HepG2 (cell line): ENCODE data around the gene CCN2. TPM values are rescaled to one million over a fixed set of nuclear protein-coding genes. Genes with fewer than 3 reads are reported as not detected.

Source experiments
- CHD4 ChIP-seq: fragments of 200-600 bp; sonication (generic); IDR thresholded peaks from 2 replicates; pipeline ENCODE4 v1.7.0; 2017; ENCODE audit warnings: mild to moderate bottlenecking, low read length, borderline replicate concordance
- FUBP1 ChIP-seq: sonication (generic); formaldehyde crosslinking; IDR thresholded peaks from 2 replicates; pipeline ENCODE4 v1.5.1; 2020; ENCODE audit warnings: missing genetic modification reagents, mild to moderate bottlenecking, borderline replicate concordance
- GABPB1 ChIP-seq: IDR thresholded peaks from 2 replicates; pipeline ENCODE4 v1.6.1; 2016; ENCODE audit warnings: mild to moderate bottlenecking, missing genetic modification reagents, moderate library complexity, missing compliant biosample characterization
- GATAD1 ChIP-seq: IDR thresholded peaks from 2 replicates; pipeline ENCODE4 v1.6.1; 2016; ENCODE audit warnings: missing genetic modification reagents, missing compliant biosample characterization
- HOXA5 ChIP-seq: sonication (generic); formaldehyde crosslinking; IDR thresholded peaks from 2 replicates; pipeline ENCODE4 v1.4.0; 2020; ENCODE audit warnings: missing genetic modification reagents
- IRF9 ChIP-seq: sonication (generic); formaldehyde crosslinking; IDR thresholded peaks from 2 replicates; pipeline ENCODE4 v1.8.0; 2022; ENCODE audit warnings: missing genetic modification reagents, mild to moderate bottlenecking, borderline replicate concordance
- MIER3 ChIP-seq: IDR thresholded peaks from 2 replicates; pipeline ENCODE4 v1.6.1; 2016; ENCODE audit warnings: missing compliant biosample characterization, borderline replicate concordance
- NFKBIZ ChIP-seq: IDR thresholded peaks from 2 replicates; pipeline ENCODE4 v1.6.1; 2018; ENCODE audit warnings: missing genetic modification reagents, missing compliant biosample characterization
- NFYC ChIP-seq: IDR thresholded peaks from 2 replicates; pipeline ENCODE4 v1.6.1; 2016; ENCODE audit warnings: missing genetic modification reagents, missing compliant biosample characterization
- NR2F1 ChIP-seq, 2 experiments: fragments of 450-650 bp in 1 of 2; formaldehyde crosslinking in 1 of 2; IDR thresholded peaks; 2 replicates each; pipeline versions ENCODE4 v1.5.0 to v1.6.1; 2016 to 2020; ENCODE audit warnings: mild to moderate bottlenecking in 1 of 2, missing compliant biosample characterization in 1 of 2, missing genetic modification reagents in 1 of 2, moderate library complexity in 1 of 2
- POLR2A ChIP-seq, 2 experiments: IDR thresholded peaks; 2 replicates each; pipeline ENCODE4 v1.6.1; 2011; ENCODE audit warnings: low read depth in 2 of 2, low read length in 2 of 2, mild to moderate bottlenecking in 1 of 2, moderate library complexity in 1 of 2; ENCODE audit not compliant: insufficient read depth in 1 of 2
- SETDB1 ChIP-seq: sonication (generic); formaldehyde crosslinking; IDR thresholded peaks from 2 replicates; pipeline ENCODE4 v1.5.1; 2020; ENCODE audit warnings: missing genetic modification reagents, mild to moderate bottlenecking, borderline replicate concordance
- SKI ChIP-seq: fragments of 450-650 bp; IDR thresholded peaks from one replicate; pipeline ENCODE4 v1.6.1; 2018; ENCODE audit warnings: mild to moderate bottlenecking; ENCODE audit not compliant: partially characterized antibody
- SMAD3 ChIP-seq: sonication (generic); formaldehyde crosslinking; IDR thresholded peaks from 2 replicates; pipeline ENCODE4 v1.4.0; 2020; ENCODE audit warnings: missing genetic modification reagents
- SP4 ChIP-seq: sonication (generic); formaldehyde crosslinking; IDR thresholded peaks from 2 replicates; pipeline ENCODE4 v1.8.1; 2023; ENCODE audit warnings: mild to moderate bottlenecking, missing genetic modification reagents
- SRSF1 ChIP-seq: fragments of 200-400 bp; formaldehyde crosslinking; optimal IDR thresholded peaks from 2 replicates; pipeline ENCODE3; 2017; ENCODE audit warnings: mild to moderate bottlenecking, low read depth, low read length, moderate library complexity
- SRY ChIP-seq: sonication (generic); formaldehyde crosslinking; IDR thresholded peaks from 2 replicates; pipeline ENCODE4 v1.8.0; 2022; ENCODE audit warnings: mild to moderate bottlenecking, missing genetic modification reagents
- ZC3H4 ChIP-seq: sonication (generic); formaldehyde crosslinking; IDR thresholded peaks from 2 replicates; pipeline ENCODE4 v1.4.0; 2020; ENCODE audit warnings: missing genetic modification reagents, borderline replicate concordance
- ZFP90 ChIP-seq: sonication (generic); formaldehyde crosslinking; IDR thresholded peaks from 2 replicates; pipeline ENCODE4 v1.8.0; 2022; ENCODE audit warnings: missing genetic modification reagents, mild to moderate bottlenecking, inconsistent platforms, borderline replicate concordance
- ZNF124 ChIP-seq: sonication (generic); formaldehyde crosslinking; IDR thresholded peaks from 2 replicates; pipeline ENCODE4 v1.4.0; 2020; ENCODE audit warnings: missing genetic modification reagents
- ZNF17 ChIP-seq: sonication (generic); formaldehyde crosslinking; IDR thresholded peaks from 2 replicates; pipeline ENCODE4 v1.5.0; 2020; ENCODE audit warnings: mild to moderate bottlenecking, missing genetic modification reagents
- ZNF230 ChIP-seq: sonication (generic); formaldehyde crosslinking; IDR thresholded peaks from 2 replicates; pipeline ENCODE4 v1.4.0; 2020; ENCODE audit warnings: mild to moderate bottlenecking, missing genetic modification reagents
- ZNF232 ChIP-seq: sonication (generic); formaldehyde crosslinking; IDR thresholded peaks from 2 replicates; pipeline ENCODE4 v1.4.0; 2020; ENCODE audit warnings: missing genetic modification reagents, borderline replicate concordance
- ZNF75D ChIP-seq: sonication (generic); formaldehyde crosslinking; IDR thresholded peaks from 2 replicates; pipeline ENCODE4 v1.8.1; 2023; ENCODE audit warnings: missing genetic modification reagents, mild to moderate bottlenecking, borderline replicate concordance
- ZNF841 ChIP-seq: sonication (generic); formaldehyde crosslinking; IDR thresholded peaks from 2 replicates; pipeline ENCODE4 v1.8.1; 2023; ENCODE audit warnings: missing genetic modification reagents, borderline replicate concordance
- polyA plus RNA-seq, 8 experiments: library from polyadenylated mRNA; depleted of rRNA in 3 of 8; stranded (reverse) in 7 of 8; unstranded in 1 of 8; fragments of >200 nt; fragmentation: Illumina TruSeq in 4 of 8; extraction: Trizol in 4 of 8; gene quantifications; 2 replicates each; pipeline versions ENCODE4 v1.2.1 to v1.2.3, GENCODE V29; 2011 to 2016; ENCODE audit warnings: low read depth in 4 of 8, missing spikeins in 1 of 8, mixed read lengths in 1 of 8; ENCODE audit not compliant: insufficient read depth in 1 of 8
- total RNA-seq, 5 experiments: library from RNA; depleted of rRNA; stranded (reverse); fragments of >200 nt; fragmentation: Illumina TruSeq; extraction: Trizol; gene quantifications; 2 replicates each; pipeline ENCODE4 v1.2.3, GENCODE V29; 2016; ENCODE audit warnings: low read depth in 1 of 5

CCN2 gene
- total and polyA plus RNA-seq, 2 of the 13 experiments (the other 11 are each of a cell fraction or from before 2014, with no cell fraction given) = 34.7 to 316 TPM

- TF ChIP-seq FUBP1 = no peak
- peak; percentile 56 for TF ChIP-seq GABPB1 (CRISPR knock-in tag)
- TF ChIP-seq ZNF124 (CRISPR knock-in tag) = peak; percentile 60; the same call in 1 of the 2 replicates
- peak; percentile 70 for TF ChIP-seq NFYC
- TF ChIP-seq IRF9 (CRISPR knock-in tag) = peak; percentile 38; the same call in 1 of the 2 replicates
- TF ChIP-seq NR2F1 (CRISPR knock-in tag; IDR thresholded peaks at IDR 0.05) = peak; percentile 98 to 100
- TF ChIP-seq MIER3 (CRISPR knock-in tag) = peak; percentile 97
- peak; percentile 91 for TF ChIP-seq ZFP90 (CRISPR knock-in tag)
- TF ChIP-seq SKI = peak; percentile 97
- TF ChIP-seq SP4 (CRISPR knock-in tag) = 0 out of 2 replicates have a peak, but pooled peaks have one; percentile 37
- TF ChIP-seq SETDB1 (CRISPR knock-in tag) = no peak
- no peak for TF ChIP-seq ZNF75D
- TF ChIP-seq HOXA5 (CRISPR knock-in tag) = peak; percentile 85; the same call in 1 of the 2 replicates
- TF ChIP-seq ZNF232 (CRISPR knock-in tag) = peak; percentile 96
- TF ChIP-seq CHD4 = no peak
- TF ChIP-seq SRSF1 = no peak
- peak; percentile 57 for TF ChIP-seq GATAD1
- TF ChIP-seq POLR2A (IDR thresholded peaks at IDR 0.05; ENCODE audit: insufficient read depth in 1 of 2, low read depth in 2 of 2, low read length in 2 of 2) = peak; percentile 98 to 100
- 0 out of 2 replicates have a peak, but pooled peaks have one; percentile 19 for TF ChIP-seq ZNF17 (CRISPR knock-in tag)
- TF ChIP-seq ZNF230 (CRISPR knock-in tag) = peak; percentile 48; the same call in 1 of the 2 replicates
- TF ChIP-seq SRY (CRISPR knock-in tag) = peak; percentile 73
- TF ChIP-seq NFKBIZ (CRISPR knock-in tag) = peak; percentile 82; the same call in 1 of the 2 replicates
- peak; percentile 81; the same call in 1 of the 2 replicates for TF ChIP-seq SMAD3 (CRISPR knock-in tag)
- TF ChIP-seq ZC3H4 (CRISPR knock-in tag) = peak; percentile 48; the same call in 1 of the 2 replicates
- TF ChIP-seq ZNF841 (CRISPR knock-in tag) = peak; percentile 95
Observed at GRCh38 chr6:131950767-131951575, at the start of gene CCN2 (continued).
